ENCODE data around the gene NKAIN1.
"Not testable (repeated sequence)": the region's sequence is repeated elsewhere in the genome, so short reads cannot be mapped to it uniquely, and the experiment has no call there.

NKAIN1 gene

GRCh38 chr1:31272369-31272768 is 32.7 kb upstream of the NKAIN1 start:
- H3K4me3 ChIP-seq (ENCODE audit: low read depth, low read length) = no peak overlapping the region
- no peaks in the 10 kb centered on the region for H3K9me3 ChIP-seq (ENCODE audit: control insufficient read depth, insufficient read depth, low read depth, low read length)
- ChIA-PET CTCF (interaction anchor here (0.7 to 1.1 kb wide), 2 partner anchors 63 to 88 kb away, joined by 3 read pairs; no protein-coding TSS in a partner anchor), POLR2A (no interaction called here)
- H3K36me3 ChIP-seq (ENCODE audit: control insufficient read depth in 2 of 2, insufficient read depth in 1 of 2, low read length in 2 of 2) = peaks cover 55 to 96% of the 10 kb centered on the region in 2 experiments
- TF ChIP-seq ZNF391 (tag by site-specific recombination; IDR thresholded peaks at IDR 0.05; ENCODE audit: borderline replicate concordance, low read depth) (no peak), KLF17 (tag by site-specific recombination; IDR thresholded peaks at IDR 0.05) (no peak), ZNF146 (tag by site-specific recombination; IDR thresholded peaks at IDR 0.05) (no peak), ZNF10 (tag by site-specific recombination; IDR thresholded peaks at IDR 0.05) (no peak), ZNF677 (tag by site-specific recombination; IDR thresholded peaks at IDR 0.05) (no peak)
- H3K4me1 ChIP-seq (ENCODE audit: control insufficient read depth, insufficient read depth, low read length) = no peaks in the 10 kb centered on the region
- no peak overlapping the region for H3K27ac ChIP-seq (ENCODE audit: extremely low read depth, low read depth, low read length)

GRCh38 chr1:31266547-31266946 is 26.9 kb upstream of the NKAIN1 start:
- CTCF ChIA-PET = no interaction called here
- Histone ChIP-seq H3K27ac (ENCODE audit: extremely low read depth, low read depth, low read length) (no peak overlapping the region), H3K4me1 (ENCODE audit: control insufficient read depth, insufficient read depth, low read length) (no peaks in the 10 kb centered on the region), H3K36me3 (ENCODE audit: control insufficient read depth in 2 of 2, insufficient read depth in 1 of 2, low read length in 2 of 2) (peaks cover 59 to 91% of the 10 kb centered on the region in 2 experiments), H3K9me3 (ENCODE audit: control insufficient read depth, insufficient read depth, low read depth, low read length) (no peaks in the 10 kb centered on the region), H3K4me3 (ENCODE audit: low read depth, low read length) (no peak overlapping the region)
- POLR2A ChIA-PET = no interaction called here
- TF ChIP-seq ZBTB17 (tag by site-specific recombination; IDR thresholded peaks at IDR 0.05) (peak; percentile 46), ZNF501 (tag by site-specific recombination; IDR thresholded peaks at IDR 0.05) (no peak)

GRCh38 chr1:31264790-31265386 is 25.2 kb upstream of the NKAIN1 start:
- TF ChIP-seq ZNF121 (tag by site-specific recombination; IDR thresholded peaks at IDR 0.05) (peak; percentile 65; the same call in 1 of the 2 replicates), GLIS2 (tag by site-specific recombination; IDR thresholded peaks at IDR 0.05) (no peak)
- ChIA-PET POLR2A (no interaction called here), CTCF (interaction anchor here (1.1 to 1.7 kb wide), 3 partner anchors 8 to 81 kb away, joined by 3 to 8 read pairs (median 4); no protein-coding TSS in a partner anchor)
- H3K4me3 ChIP-seq (ENCODE audit: low read depth, low read length) = no peak overlapping the region
- H3K9me3 ChIP-seq (ENCODE audit: control insufficient read depth, insufficient read depth, low read depth, low read length) = no peaks in the 10 kb centered on the region
- H3K4me1 ChIP-seq (ENCODE audit: control insufficient read depth, insufficient read depth, low read length) = no peaks in the 10 kb centered on the region
- no peak overlapping the region for H3K27ac ChIP-seq (ENCODE audit: extremely low read depth, low read depth, low read length)
- H3K36me3 ChIP-seq (ENCODE audit: control insufficient read depth in 2 of 2, insufficient read depth in 1 of 2, low read length in 2 of 2) = peaks cover 46 to 88% of the 10 kb centered on the region in 2 experiments

GRCh38 chr1:31263408-31263807 is 23.7 kb upstream of the NKAIN1 start:
- POLR2A ChIA-PET = no interaction called here
- CTCF ChIA-PET = interaction anchor here (0.5 to 1.7 kb wide), 7 partner anchors 10 to 846 kb away, joined by 3 to 8 read pairs (median 3); no protein-coding TSS in a partner anchor
- Histone ChIP-seq H3K4me1 (ENCODE audit: control insufficient read depth, insufficient read depth, low read length) (no peaks in the 10 kb centered on the region), H3K36me3 (ENCODE audit: control insufficient read depth in 2 of 2, insufficient read depth in 1 of 2, low read length in 2 of 2) (peaks cover 43 to 88% of the 10 kb centered on the region in 2 experiments), H3K9me3 (ENCODE audit: control insufficient read depth, insufficient read depth, low read depth, low read length) (no peaks in the 10 kb centered on the region), H3K27ac (ENCODE audit: extremely low read depth, low read depth, low read length) (no peak overlapping the region), H3K4me3 (ENCODE audit: low read depth, low read length) (no peak overlapping the region)
- TF ChIP-seq ZNF701 (tag by site-specific recombination; IDR thresholded peaks at IDR 0.05) (no peak), ZNF292 (tag by site-specific recombination; IDR thresholded peaks at IDR 0.05; ENCODE audit: borderline replicate concordance, low read depth) (no peak), ZBTB10 (tag by site-specific recombination; IDR thresholded peaks at IDR 0.05) (no peak), SETDB1 (IDR thresholded peaks at IDR 0.05; ENCODE audit: insufficient read length, low read length) (no peak), TRIM28 (IDR thresholded peaks at IDR 0.05; ENCODE audit: borderline replicate concordance, low read length) (no peak), ATF2 (tag by site-specific recombination; IDR thresholded peaks at IDR 0.05; ENCODE audit: low read depth) (no peak)

GRCh38 chr1:31262393-31262792 is 22.7 kb upstream of the NKAIN1 start:
- POLR2A ChIA-PET; H3K4me1 ChIP-seq (ENCODE audit: control insufficient read depth, insufficient read depth, low read length); H3K27ac ChIP-seq (ENCODE audit: extremely low read depth, low read depth, low read length); H3K4me3 ChIP-seq (ENCODE audit: low read depth, low read length); H3K9me3 ChIP-seq (ENCODE audit: control insufficient read depth, insufficient read depth, low read depth, low read length): not testable (repeated sequence)
- CTCF ChIA-PET = interaction anchor here (0.6 to 0.8 kb wide), 2 partner anchors 27 to 79 kb away, joined by 3 to 4 read pairs; no protein-coding TSS in a partner anchor
- peaks cover 38 to 88% of the 10 kb centered on the region in 2 experiments for H3K36me3 ChIP-seq (ENCODE audit: control insufficient read depth in 2 of 2, insufficient read depth in 1 of 2, low read length in 2 of 2)

All from HEK293 (cell line).